NB4 (cell line): ENCODE results near the gene HSFX3.
"Not testable (repeated sequence)": the region's sequence is repeated elsewhere in the genome, so short reads cannot be mapped to it uniquely, and the experiment has no call there.

ENCODE experiments used
- MAX ChIP-seq: IDR thresholded peaks from 2 replicates; pipeline ENCODE4 v1.6.1; 2011; ENCODE audit warnings: low read depth, low read length
- POLR2A ChIP-seq: IDR thresholded peaks from 2 replicates; pipeline ENCODE4 v1.6.1; 2011; ENCODE audit warnings: mild to moderate bottlenecking; ENCODE audit not compliant: insufficient read length; ENCODE audit errors: extremely low read depth

GRCh38 chrX:149549701-149550100 lies at the start of gene HSFX3:
- TF ChIP-seq POLR2A, MAX: not testable (repeated sequence)
